Type B pancreatic cell (in vitro differentiated cells): Measurements from ENCODE around the gene C9. TPM values are rescaled to one million over a fixed set of nuclear protein-coding genes. Genes with fewer than 3 reads are reported as not detected.

Experiments
- DNase-seq: peaks from one replicate; pipeline ENCODE4 v3.0.0; 2021; ENCODE audit warnings: mixed read lengths; ENCODE audit not compliant: unreplicated experiment; ENCODE audit errors: extremely low spot score
- H3K27ac Mint-ChIP-seq: 2 replicates; pipeline ENCODE4 v1.8.0; 2021; ENCODE audit warnings: mild to moderate bottlenecking, mixed read lengths
- H3K27me3 Mint-ChIP-seq: 2 replicates; pipeline ENCODE4 v1.8.0; 2021; ENCODE audit warnings: mixed read lengths
- H3K36me3 Mint-ChIP-seq: 2 replicates; pipeline ENCODE4 v1.8.0; 2021; ENCODE audit warnings: mixed read lengths
- H3K4me1 Mint-ChIP-seq: one replicate; pipeline ENCODE4 v1.8.0; 2021; ENCODE audit warnings: mixed read lengths; ENCODE audit not compliant: unreplicated experiment
- H3K4me3 Mint-ChIP-seq: 2 replicates; pipeline ENCODE4 v1.8.0; 2021; ENCODE audit warnings: mild to moderate bottlenecking, mixed read lengths
- H3K9me3 Mint-ChIP-seq: 2 replicates; pipeline ENCODE4 v1.8.0; 2021; ENCODE audit warnings: mixed read lengths
- total RNA-seq: library from RNA; stranded (reverse); gene quantifications from 2 replicates; pipeline ENCODE4 v1.2.1, GENCODE V29; 2021; ENCODE audit warnings: low replicate concordance
- TF ChIP-seq, protein P1 (sequence below): fragments of 200-600 bp; sonication (generic); conservative IDR thresholded peaks from 2 replicates; pipeline ENCODE4 v1.5.0; 2021; ENCODE audit warnings: antibody characterized with exemption, mild to moderate bottlenecking

The C9 gene
- total RNA-seq, 1 donor from 2014 or later, result not detected

DNA sequence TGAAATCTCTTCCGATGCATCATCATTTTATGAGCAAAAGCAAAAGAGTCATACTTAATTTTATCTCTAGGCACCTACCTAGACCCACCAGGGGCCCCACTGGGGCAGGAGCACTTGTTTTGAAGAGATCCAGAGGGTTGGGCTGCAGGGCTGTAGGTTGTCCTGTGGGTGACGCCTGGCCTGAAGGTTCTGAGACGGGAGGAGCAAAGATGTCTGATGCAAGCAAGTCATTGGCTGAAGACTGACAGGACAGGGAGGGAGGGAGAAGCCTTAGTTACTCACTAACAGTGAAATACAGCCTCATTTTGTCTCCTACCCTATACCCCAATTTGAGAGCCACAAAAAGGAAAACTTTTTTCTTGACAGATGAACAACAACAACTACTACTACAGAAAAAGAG, 17.1 kb upstream of the C9 start:
- no peak for DNase-seq
- Mint-ChIP-seq H3K27me3 (no peaks in the 10 kb centered on the region), H3K4me1 (peaks cover 2% of the 10 kb centered on the region), H3K27ac (no peak overlapping the region), H3K36me3 (peaks cover 60% of the 10 kb centered on the region), H3K9me3 (no peaks in the 10 kb centered on the region), H3K4me3 (no peak overlapping the region)
- TF ChIP-seq, protein P1, sequence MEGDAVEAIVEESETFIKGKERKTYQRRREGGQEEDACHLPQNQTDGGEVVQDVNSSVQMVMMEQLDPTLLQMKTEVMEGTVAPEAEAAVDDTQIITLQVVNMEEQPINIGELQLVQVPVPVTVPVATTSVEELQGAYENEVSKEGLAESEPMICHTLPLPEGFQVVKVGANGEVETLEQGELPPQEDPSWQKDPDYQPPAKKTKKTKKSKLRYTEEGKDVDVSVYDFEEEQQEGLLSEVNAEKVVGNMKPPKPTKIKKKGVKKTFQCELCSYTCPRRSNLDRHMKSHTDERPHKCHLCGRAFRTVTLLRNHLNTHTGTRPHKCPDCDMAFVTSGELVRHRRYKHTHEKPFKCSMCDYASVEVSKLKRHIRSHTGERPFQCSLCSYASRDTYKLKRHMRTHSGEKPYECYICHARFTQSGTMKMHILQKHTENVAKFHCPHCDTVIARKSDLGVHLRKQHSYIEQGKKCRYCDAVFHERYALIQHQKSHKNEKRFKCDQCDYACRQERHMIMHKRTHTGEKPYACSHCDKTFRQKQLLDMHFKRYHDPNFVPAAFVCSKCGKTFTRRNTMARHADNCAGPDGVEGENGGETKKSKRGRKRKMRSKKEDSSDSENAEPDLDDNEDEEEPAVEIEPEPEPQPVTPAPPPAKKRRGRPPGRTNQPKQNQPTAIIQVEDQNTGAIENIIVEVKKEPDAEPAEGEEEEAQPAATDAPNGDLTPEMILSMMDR, result no peak

DNA sequence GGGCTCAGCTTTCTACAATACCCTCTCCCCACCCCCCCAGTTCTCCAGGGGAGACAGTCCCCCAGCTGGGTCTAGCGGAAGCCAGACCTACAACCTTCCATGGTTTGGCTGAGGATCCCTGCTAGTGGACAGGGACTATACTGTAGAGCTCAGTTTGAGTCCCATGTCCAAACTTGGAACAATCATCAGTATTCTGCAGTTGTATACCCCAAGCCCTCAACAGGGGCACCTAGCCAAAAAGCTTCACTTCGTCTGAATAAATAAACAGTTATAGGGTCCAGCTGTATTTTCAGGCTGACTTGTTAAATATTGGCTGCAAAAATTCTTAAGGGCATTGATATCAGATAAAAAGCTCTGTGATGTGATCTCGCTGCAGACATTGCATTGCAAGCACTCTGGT, 15.4 kb upstream of the C9 start:
- Mint-ChIP-seq H3K27me3 (no peaks in the 10 kb centered on the region), H3K27ac (no peak overlapping the region), H3K4me3 (no peak overlapping the region), H3K36me3 (peaks cover 55% of the 10 kb centered on the region), H3K9me3 (no peaks in the 10 kb centered on the region), H3K4me1 (peaks cover 4% of the 10 kb centered on the region)
- TF ChIP-seq, protein P1, result no peak
- DNase-seq, result no peak

DNA sequence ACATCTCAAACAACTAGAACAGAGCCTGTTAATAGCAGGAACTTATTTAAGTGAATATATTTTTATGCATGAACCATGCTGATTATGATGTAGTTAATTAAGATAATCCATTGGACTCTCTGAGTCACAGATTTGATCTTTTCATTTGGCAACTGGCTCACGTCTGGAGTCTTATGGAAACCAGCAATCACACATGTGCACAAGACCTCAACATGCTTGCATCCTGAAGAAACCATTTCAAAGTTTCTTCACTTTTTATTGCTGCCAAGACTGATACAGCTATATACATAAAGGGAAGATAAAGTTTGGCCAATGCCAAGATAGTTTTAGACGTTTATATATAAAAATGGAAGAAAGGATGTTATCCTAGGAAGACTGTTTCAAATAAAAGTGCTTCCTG, 13.3 kb upstream of the C9 start:
- peaks cover 4% of the 10 kb centered on the region for H3K4me1 Mint-ChIP-seq
- DNase-seq, result no peak
- H3K27ac Mint-ChIP-seq, result no peak overlapping the region
- no peaks in the 10 kb centered on the region for H3K27me3 Mint-ChIP-seq
- peaks cover 52% of the 10 kb centered on the region for H3K36me3 Mint-ChIP-seq
- no peak overlapping the region for H3K4me3 Mint-ChIP-seq
- no peaks in the 10 kb centered on the region for H3K9me3 Mint-ChIP-seq
- TF ChIP-seq, protein P1, result no peak

GRCh38 chr5:39376293-39376714, 12.0 kb upstream of the C9 start:
- no peak overlapping the region for H3K27ac Mint-ChIP-seq

GRCh38 chr5:39373791-39374190, 9.5 kb upstream of the C9 start:
- H3K27me3 Mint-ChIP-seq, result no peaks in the 10 kb centered on the region
- H3K36me3 Mint-ChIP-seq, result peaks cover 24% of the 10 kb centered on the region
- DNase-seq, result no peak
- H3K4me1 Mint-ChIP-seq, result peaks cover 10% of the 10 kb centered on the region
- H3K27ac Mint-ChIP-seq, result no peak overlapping the region
- no peak overlapping the region for H3K4me3 Mint-ChIP-seq
- H3K9me3 Mint-ChIP-seq, result no peaks in the 10 kb centered on the region
- TF ChIP-seq, protein P1, result no peak

More at GRCh38 chr5:39376293-39376714, 12.0 kb upstream of the C9 start:
- Mint-ChIP-seq H3K36me3 (peaks cover 39% of the 10 kb centered on the region), H3K27me3 (no peaks in the 10 kb centered on the region), H3K9me3 (no peaks in the 10 kb centered on the region), H3K4me1 (peaks cover 4% of the 10 kb centered on the region), H3K4me3 (no peak overlapping the region)
- TF ChIP-seq, protein P1, result peak; percentile 84
- no peak for DNase-seq

DNA sequence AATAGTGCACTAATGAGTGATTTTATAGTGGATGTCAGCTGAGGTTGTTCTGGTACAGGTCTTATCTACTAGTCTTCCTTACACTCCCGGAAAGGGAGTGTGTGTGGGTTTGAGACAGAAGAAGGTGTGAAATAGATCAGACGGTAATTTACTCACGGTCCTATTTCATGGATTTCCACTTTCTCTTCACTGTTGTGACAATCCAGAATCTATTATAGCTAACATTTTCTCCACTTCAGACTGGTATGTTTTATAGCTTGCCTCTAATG, 7.0 kb upstream of the C9 start:
- H3K4me1 Mint-ChIP-seq, result peaks cover 8% of the 10 kb centered on the region
- no peaks in the 10 kb centered on the region for H3K9me3 Mint-ChIP-seq
- no peak for DNase-seq
- H3K27me3 Mint-ChIP-seq, result no peaks in the 10 kb centered on the region
- TF ChIP-seq, protein P1, result no peak
- H3K36me3 Mint-ChIP-seq, result peaks cover 14% of the 10 kb centered on the region
- H3K27ac Mint-ChIP-seq, result no peak overlapping the region
- H3K4me3 Mint-ChIP-seq, result no peak overlapping the region
